HepG2 (cell line): ENCODE results near the gene RBCK1. TPM values are rescaled to one million over a fixed set of nuclear protein-coding genes. Genes with fewer than 3 reads are reported as not detected.

Source experiments
- AKNA ChIP-seq: sonication (generic); formaldehyde crosslinking; IDR thresholded peaks from 2 replicates; pipeline ENCODE4 v1.4.0; 2020; ENCODE audit warnings: missing genetic modification reagents, borderline replicate concordance
- BRCA1 ChIP-seq: sonication (generic); formaldehyde crosslinking; IDR thresholded peaks from 2 replicates; pipeline ENCODE4 v1.4.0; 2020; ENCODE audit warnings: missing genetic modification reagents
- GTF2F1 ChIP-seq: fragments of 150-350 bp; IDR thresholded peaks from 2 replicates; pipeline ENCODE4 v1.6.1; 2014; ENCODE audit warnings: low read length
- ISL2 ChIP-seq: sonication (generic); formaldehyde crosslinking; IDR thresholded peaks from 2 replicates; pipeline ENCODE4 v1.5.0; 2020; ENCODE audit warnings: missing genetic modification reagents
- PBX3 ChIP-seq: sonication (generic); formaldehyde crosslinking; IDR thresholded peaks from 2 replicates; pipeline ENCODE4 v1.8.1; 2023; ENCODE audit warnings: missing genetic modification reagents, inconsistent platforms, borderline replicate concordance
- POGK ChIP-seq: sonication (generic); formaldehyde crosslinking; conservative IDR thresholded peaks from 2 replicates; pipeline ENCODE4 v1.8.0; 2022; ENCODE audit warnings: mild to moderate bottlenecking, moderate library complexity, missing genetic modification reagents
- POGZ ChIP-seq: sonication (generic); formaldehyde crosslinking; IDR thresholded peaks from 2 replicates; pipeline ENCODE4 v1.4.0; 2020; ENCODE audit warnings: mild to moderate bottlenecking, missing genetic modification reagents
- PPARG ChIP-seq: conservative IDR thresholded peaks from 2 replicates; pipeline ENCODE4 v1.6.1; 2016; ENCODE audit warnings: missing biosample characterization, missing genetic modification reagents
- RBM39 ChIP-seq: fragments of 200-400 bp; formaldehyde crosslinking; IDR thresholded peaks from one replicate; pipeline ENCODE4 v1.6.1; 2018; ENCODE audit warnings: antibody characterized with exemption, mild to moderate bottlenecking, low read depth, low read length; ENCODE audit not compliant: poor library complexity, severe bottlenecking
- RCOR2 ChIP-seq: IDR thresholded peaks from 2 replicates; pipeline ENCODE4 v1.6.1; 2016; ENCODE audit warnings: missing biosample characterization, missing genetic modification reagents
- SNRNP70 ChIP-seq: fragments of 200-400 bp; formaldehyde crosslinking; IDR thresholded peaks from 2 replicates; pipeline ENCODE4 v1.6.1; 2017; ENCODE audit warnings: mild to moderate bottlenecking, low read depth, low read length, moderate library complexity
- ZNF224 ChIP-seq: sonication (generic); formaldehyde crosslinking; IDR thresholded peaks from 2 replicates; pipeline ENCODE4 v1.5.0; 2020; ENCODE audit warnings: mild to moderate bottlenecking, missing genetic modification reagents
- ZNF556 ChIP-seq: sonication (generic); formaldehyde crosslinking; IDR thresholded peaks from 2 replicates; pipeline ENCODE4 v1.4.0; 2020; ENCODE audit warnings: mild to moderate bottlenecking, missing genetic modification reagents, borderline replicate concordance
- ZNF672 ChIP-seq: sonication (generic); formaldehyde crosslinking; IDR thresholded peaks from 2 replicates; pipeline ENCODE4 v1.8.1; 2022; ENCODE audit warnings: missing genetic modification reagents
- ZNF674 ChIP-seq: sonication (generic); formaldehyde crosslinking; IDR thresholded peaks from 2 replicates; pipeline ENCODE4 v1.5.0; 2020; ENCODE audit warnings: low read depth, mild to moderate bottlenecking, missing genetic modification reagents
- ZNF687 ChIP-seq: sonication (generic); formaldehyde crosslinking; IDR thresholded peaks from 2 replicates; pipeline ENCODE4 v1.5.1; 2020; ENCODE audit warnings: mild to moderate bottlenecking, missing genetic modification reagents, moderate library complexity
- ZNF841 ChIP-seq: sonication (generic); formaldehyde crosslinking; IDR thresholded peaks from 2 replicates; pipeline ENCODE4 v1.8.1; 2023; ENCODE audit warnings: missing genetic modification reagents, borderline replicate concordance
- polyA plus RNA-seq, 8 experiments: library from polyadenylated mRNA; depleted of rRNA in 3 of 8; stranded (reverse) in 7 of 8; unstranded in 1 of 8; fragments of >200 nt; fragmentation: Illumina TruSeq in 4 of 8; extraction: Trizol in 4 of 8; gene quantifications; 2 replicates each; pipeline versions ENCODE4 v1.2.1 to v1.2.3, GENCODE V29; 2011 to 2016; ENCODE audit warnings: low read depth in 4 of 8, missing spikeins in 1 of 8, mixed read lengths in 1 of 8; ENCODE audit not compliant: insufficient read depth in 1 of 8
- total RNA-seq, 5 experiments: library from RNA; depleted of rRNA; stranded (reverse); fragments of >200 nt; fragmentation: Illumina TruSeq; extraction: Trizol; gene quantifications; 2 replicates each; pipeline ENCODE4 v1.2.3, GENCODE V29; 2016; ENCODE audit warnings: low read depth in 1 of 5

Gene RBCK1
- total and polyA plus RNA-seq, 2 of the 13 experiments (the other 11 are each of a cell fraction or from before 2014, with no cell fraction given), result 149 to 215 TPM

- no peak for TF ChIP-seq ZNF556 (CRISPR knock-in tag)
- no peak for TF ChIP-seq RBM39
- TF ChIP-seq GTF2F1, result peak; percentile 59; the same call in 1 of the 2 replicates
- TF ChIP-seq POGZ, result peak; percentile 68
- 0 out of 2 replicates have a peak, but pooled peaks have one; percentile 9 for TF ChIP-seq ZNF224 (CRISPR knock-in tag)
- no peak for TF ChIP-seq BRCA1 (CRISPR knock-in tag)
- no peak for TF ChIP-seq ZNF674 (CRISPR knock-in tag)
- no peak for TF ChIP-seq SNRNP70
- peak; percentile 70 for TF ChIP-seq PPARG (CRISPR knock-in tag)
- TF ChIP-seq PBX3 (CRISPR knock-in tag), result no peak
- TF ChIP-seq AKNA (CRISPR knock-in tag), result no peak
- no peak for TF ChIP-seq ZNF687
- no peak; the same call in 1 of the 2 replicates for TF ChIP-seq POGK (CRISPR knock-in tag)
- no peak; the same call in 1 of the 2 replicates for TF ChIP-seq ZNF672 (CRISPR knock-in tag)
- no peak; the same call in 1 of the 2 replicates for TF ChIP-seq RCOR2 (CRISPR knock-in tag)
- TF ChIP-seq ZNF841 (CRISPR knock-in tag), result no peak
- peak; percentile 82; the same call in 1 of the 2 replicates for TF ChIP-seq ISL2 (CRISPR knock-in tag)
Observed at GRCh38 chr20:401682-402495, 6.2 kb upstream of the RBCK1 start (continued).
